GM18505 (cell line): Measurements from ENCODE around the gene RTL1.

ENCODE experiments used
- ATAC-seq: cut with Tn5 transposase; IDR thresholded peaks from one replicate; pipeline ENCODE4 v1.9.1; 2021; ENCODE audit not compliant: unreplicated experiment
- POLR2A ChIP-seq: IDR thresholded peaks from 4 replicates; pipeline ENCODE4 v1.6.1; 2011; ENCODE audit warnings: borderline replicate concordance; ENCODE audit not compliant: insufficient read depth, insufficient read length; ENCODE audit errors: extremely low read depth

The RTL1 gene

GRCh38 chr14:100903134-100903468, 421 bp downstream of the RTL1 start:
- no peak for ATAC-seq
- TF ChIP-seq POLR2A: no peak

- no peak for TF ChIP-seq POLR2A
- no peak for ATAC-seq
Measured at GRCh38 chr14:100902295-100903133, 1.0 kb downstream of the RTL1 start.

- no peak for TF ChIP-seq POLR2A
- no peak for ATAC-seq
Measured at GRCh38 chr14:100901391-100902183, 1.9 kb downstream of the RTL1 start.

GRCh38 chr14:100900837-100901390, 2.6 kb downstream of the RTL1 start:
- no peak for TF ChIP-seq POLR2A
- no peak for ATAC-seq

- no peak for ATAC-seq
- TF ChIP-seq POLR2A: no peak
Measured at GRCh38 chr14:100899884-100900771, 3.4 kb downstream of the RTL1 start.

- TF ChIP-seq POLR2A: no peak
- no peak for ATAC-seq
Measured at GRCh38 chr14:100898935-100899883, 4.3 kb downstream of the RTL1 start.

GRCh38 chr14:100898465-100898864, 5.1 kb downstream of the RTL1 start:
- ATAC-seq: no peak

GRCh38 chr14:100896369-100897060, 7.0 kb downstream of the RTL1 start:
- TF ChIP-seq POLR2A: no peak

More at GRCh38 chr14:100898465-100898864, 5.1 kb downstream of the RTL1 start:
- no peak for TF ChIP-seq POLR2A

GRCh38 chr14:100895411-100895810, 8.1 kb downstream of the RTL1 start:
- TF ChIP-seq POLR2A: no peak

More at GRCh38 chr14:100896369-100897060, 7.0 kb downstream of the RTL1 start:
- ATAC-seq: no peak

GRCh38 chr14:100894416-100894815, 9.1 kb downstream of the RTL1 start:
- ATAC-seq: no peak
- TF ChIP-seq POLR2A: no peak

More at GRCh38 chr14:100895411-100895810, 8.1 kb downstream of the RTL1 start:
- no peak for ATAC-seq

- TF ChIP-seq POLR2A: no peak
- no peak for ATAC-seq
Measured at GRCh38 chr14:100893760-100894159, 9.8 kb downstream of the RTL1 start.

GRCh38 chr14:100893228-100893601, 10.3 kb downstream of the RTL1 start:
- no peak for TF ChIP-seq POLR2A
- no peak for ATAC-seq
